Activated effector memory CD4-positive, alpha-beta T cell treated with anti-CD3 and anti-CD28 coated beads, Interleukin-2, amount 50 U/mL, for 16 hours (primary cell): ENCODE measurements around the gene CCDC158.

Experiments
- DNase-seq: peaks from one replicate; pipeline ENCODE4 v3.0.0-alpha.2; 2020

CCDC158 gene

GRCh38 chr4:76276813-76277212 is 144.1 kb downstream of the CCDC158 start:
- DNase-seq = no peak

DNA sequence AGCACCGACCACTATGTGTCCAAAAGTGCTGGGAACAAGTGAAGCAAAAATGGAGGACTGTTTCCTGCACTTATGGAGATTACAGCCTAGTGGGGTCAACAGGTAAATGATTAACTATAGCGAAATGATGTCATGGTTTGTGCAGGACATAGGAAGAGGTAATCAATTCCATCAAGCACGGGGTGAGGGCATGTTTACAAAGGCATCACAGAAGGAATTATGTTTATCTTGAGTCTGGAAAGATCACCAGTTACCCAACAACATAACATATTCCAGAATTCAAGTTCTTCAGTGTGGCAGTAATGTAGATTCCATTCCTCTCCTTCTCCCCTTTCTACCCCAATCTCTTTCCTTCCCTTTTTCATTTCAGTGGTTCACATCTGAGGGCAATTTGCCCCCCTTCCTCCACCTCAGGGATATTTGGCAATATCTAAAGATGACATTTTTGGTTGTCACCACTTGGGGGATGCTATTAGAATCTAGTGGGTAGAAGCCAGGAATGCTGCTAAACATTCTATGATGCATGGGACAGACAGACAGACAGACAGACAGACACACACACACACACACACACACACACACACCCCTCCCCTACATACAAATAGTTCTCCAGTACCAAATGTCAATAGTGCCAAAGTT is 145.3 kb downstream of the CCDC158 start:
- DNase-seq = no peak

GRCh38 chr4:76272999-76273398 is 147.9 kb downstream of the CCDC158 start:
- no peak for DNase-seq

- no peak for DNase-seq
These were observed 148.4 kb downstream of the CCDC158 start for GRCh38 chr4:76272582-76272981.

DNA sequence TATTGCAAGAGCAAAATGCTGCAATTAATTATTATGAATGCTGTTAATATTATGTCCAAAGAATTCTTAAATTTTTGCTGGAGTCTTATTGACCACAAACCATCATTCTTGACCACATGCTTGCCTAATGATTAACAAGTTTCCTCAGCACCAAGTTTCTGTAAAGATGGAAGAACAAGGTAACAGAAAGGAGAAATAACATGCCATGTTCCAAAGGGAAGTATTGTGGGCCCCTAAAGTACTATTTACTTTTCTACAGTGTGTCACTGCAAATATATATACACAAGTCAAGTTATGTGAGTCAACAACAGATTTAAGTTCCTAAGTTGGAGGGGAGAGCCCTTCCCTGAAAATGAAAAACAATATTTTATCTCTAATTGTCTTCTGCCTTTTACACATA is 148.9 kb downstream of the CCDC158 start:
- DNase-seq = no peak

- DNase-seq = no peak
These were observed 149.7 kb downstream of the CCDC158 start for GRCh38 chr4:76271248-76271647.

GRCh38 chr4:76270244-76271175 is 150.4 kb downstream of the CCDC158 start:
- DNase-seq = no peak

DNA sequence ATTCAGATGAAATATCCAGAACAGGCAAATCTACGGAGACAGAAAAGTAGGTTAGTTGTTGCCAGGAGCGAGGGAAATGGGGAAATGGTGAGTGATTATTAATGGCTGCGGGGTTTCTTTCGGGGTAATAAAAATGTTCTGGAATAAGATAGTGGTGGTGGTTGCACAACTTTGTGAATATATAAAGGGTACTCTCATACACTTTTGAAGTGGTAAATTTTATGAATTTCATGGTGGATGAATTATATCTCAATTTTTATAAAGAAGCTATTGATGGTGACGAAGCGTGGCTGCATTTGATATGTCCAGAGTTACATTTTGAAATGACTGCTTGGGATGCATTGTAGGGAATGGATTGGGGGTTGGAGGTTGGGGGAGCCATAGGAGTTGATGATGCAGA is 153.1 kb downstream of the CCDC158 start:
- no peak for DNase-seq

GRCh38 chr4:76266627-76267026 is 154.3 kb downstream of the CCDC158 start:
- no peak for DNase-seq

DNA sequence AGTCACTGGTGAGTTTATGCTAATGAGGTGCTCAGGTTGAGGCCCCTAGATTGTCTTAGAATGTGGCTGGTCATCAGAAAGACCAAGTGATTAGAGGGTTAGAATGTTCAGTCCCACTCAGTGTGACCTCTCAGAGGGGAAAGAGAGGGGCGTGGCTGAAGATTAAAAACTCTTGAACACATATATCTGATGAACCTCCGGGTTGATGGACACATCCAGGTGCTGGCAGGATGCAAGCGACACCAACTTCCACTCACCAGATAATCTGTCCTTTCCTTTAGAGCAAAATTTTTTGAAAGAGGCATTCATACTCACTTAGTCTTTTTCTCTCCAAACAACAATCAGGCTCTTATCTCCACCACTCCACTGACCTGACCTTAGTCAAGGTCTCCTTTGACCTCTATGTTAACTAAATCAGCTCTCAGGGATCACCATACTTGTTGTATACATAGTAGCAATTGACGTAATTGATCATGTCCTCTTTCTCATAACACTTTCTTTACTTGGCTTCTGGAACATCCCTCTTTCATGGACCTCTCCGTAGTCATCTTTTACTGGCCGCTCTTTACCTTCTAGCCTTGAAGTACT is 155.2 kb downstream of the CCDC158 start:
- DNase-seq = no peak
